ENCODE data around the gene TBL1X. TPM values are rescaled to one million over a fixed set of nuclear protein-coding genes. Genes with fewer than 3 reads are reported as not detected.

TBL1X gene
- total and polyA plus RNA-seq, 2 of the 4 experiments (the other 2 are of a cell fraction), result 16.2 to 20.8 TPM

- H2BK5ac ChIP-seq (ENCODE audit: low read depth, low read length, poor library complexity, severe bottlenecking), result no peak overlapping the region
- H3K27me3 ChIP-seq (ENCODE audit: control insufficient read depth, insufficient read depth, low read length), result no peaks in the 10 kb centered on the region
- H3K36me3 ChIP-seq (ENCODE audit: control insufficient read depth, insufficient read depth, low read length), result no peaks in the 10 kb centered on the region
- no TSS peak for BruUV-seq (replicated peaks)
- H3K4me1 ChIP-seq (ENCODE audit: control insufficient read depth, insufficient read depth, low read length), result peaks cover 4% of the 10 kb centered on the region; the same call in 1 of the 2 replicates
- no peak overlapping the region for H4K5ac ChIP-seq (ENCODE audit: low read depth, low read length)
- H3K4me3 ChIP-seq (ENCODE audit: insufficient read depth, low read depth, low read length), result no peak overlapping the region
- TF ChIP-seq, protein P1, sequence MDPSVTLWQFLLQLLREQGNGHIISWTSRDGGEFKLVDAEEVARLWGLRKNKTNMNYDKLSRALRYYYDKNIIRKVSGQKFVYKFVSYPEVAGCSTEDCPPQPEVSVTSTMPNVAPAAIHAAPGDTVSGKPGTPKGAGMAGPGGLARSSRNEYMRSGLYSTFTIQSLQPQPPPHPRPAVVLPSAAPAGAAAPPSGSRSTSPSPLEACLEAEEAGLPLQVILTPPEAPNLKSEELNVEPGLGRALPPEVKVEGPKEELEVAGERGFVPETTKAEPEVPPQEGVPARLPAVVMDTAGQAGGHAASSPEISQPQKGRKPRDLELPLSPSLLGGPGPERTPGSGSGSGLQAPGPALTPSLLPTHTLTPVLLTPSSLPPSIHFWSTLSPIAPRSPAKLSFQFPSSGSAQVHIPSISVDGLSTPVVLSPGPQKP (IDR thresholded peaks at IDR 0.05; ENCODE audit: borderline replicate concordance, low read depth, low read length), result no peak
- TF ChIP-seq RFX5 (IDR thresholded peaks at IDR 0.05; ENCODE audit: low read depth, low read length), result no peak
- no peak for TF ChIP-seq FOS (IDR thresholded peaks at IDR 0.05; ENCODE audit: low read depth, low read length)
- no peak for TF ChIP-seq USF2 (IDR thresholded peaks at IDR 0.05; ENCODE audit: low read depth, low read length)
- TF ChIP-seq, protein P2, sequence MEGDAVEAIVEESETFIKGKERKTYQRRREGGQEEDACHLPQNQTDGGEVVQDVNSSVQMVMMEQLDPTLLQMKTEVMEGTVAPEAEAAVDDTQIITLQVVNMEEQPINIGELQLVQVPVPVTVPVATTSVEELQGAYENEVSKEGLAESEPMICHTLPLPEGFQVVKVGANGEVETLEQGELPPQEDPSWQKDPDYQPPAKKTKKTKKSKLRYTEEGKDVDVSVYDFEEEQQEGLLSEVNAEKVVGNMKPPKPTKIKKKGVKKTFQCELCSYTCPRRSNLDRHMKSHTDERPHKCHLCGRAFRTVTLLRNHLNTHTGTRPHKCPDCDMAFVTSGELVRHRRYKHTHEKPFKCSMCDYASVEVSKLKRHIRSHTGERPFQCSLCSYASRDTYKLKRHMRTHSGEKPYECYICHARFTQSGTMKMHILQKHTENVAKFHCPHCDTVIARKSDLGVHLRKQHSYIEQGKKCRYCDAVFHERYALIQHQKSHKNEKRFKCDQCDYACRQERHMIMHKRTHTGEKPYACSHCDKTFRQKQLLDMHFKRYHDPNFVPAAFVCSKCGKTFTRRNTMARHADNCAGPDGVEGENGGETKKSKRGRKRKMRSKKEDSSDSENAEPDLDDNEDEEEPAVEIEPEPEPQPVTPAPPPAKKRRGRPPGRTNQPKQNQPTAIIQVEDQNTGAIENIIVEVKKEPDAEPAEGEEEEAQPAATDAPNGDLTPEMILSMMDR (conservative IDR thresholded peaks at IDR 0.05; ENCODE audit: low read depth, low read length), result no peak
- TF ChIP-seq RCOR1 (IDR thresholded peaks at IDR 0.05; ENCODE audit: insufficient replicate concordance, low read length), result no peak
- no peak for TF ChIP-seq RAD21 (IDR thresholded peaks at IDR 0.05; ENCODE audit: low read length)
- TF ChIP-seq MXI1 (IDR thresholded peaks at IDR 0.05; ENCODE audit: borderline replicate concordance, low read depth, low read length), result no peak
- no peak for TF ChIP-seq POLR2A (IDR thresholded peaks at IDR 0.05; ENCODE audit: low read depth, low read length)
- TF ChIP-seq NFE2L2 (IDR thresholded peaks at IDR 0.05; ENCODE audit: low read depth, low read length), result no peak
- no peak for TF ChIP-seq CEBPB (IDR thresholded peaks at IDR 0.05; ENCODE audit: low read depth, low read length)
- no peak for TF ChIP-seq BHLHE40 (IDR thresholded peaks at IDR 0.05; ENCODE audit: low read depth, low read length)
- no peak for TF ChIP-seq MAFK (IDR thresholded peaks at IDR 0.05; ENCODE audit: low read depth, low read length)
- no peak for TF ChIP-seq SMC3 (IDR thresholded peaks at IDR 0.05; ENCODE audit: low read depth, low read length)
- no peak for TF ChIP-seq MAZ (IDR thresholded peaks at IDR 0.05; ENCODE audit: borderline replicate concordance, low read depth, low read length)
- TF ChIP-seq CHD1 (IDR thresholded peaks at IDR 0.05; ENCODE audit: low read depth, low read length), result no peak
- intact Hi-C loops (cut with micrococcal nuclease), result no loop called here
- H3K4me2 ChIP-seq (ENCODE audit: low read depth, low read length), result no peak overlapping the region
- no peak overlapping the region for H2BK20ac ChIP-seq (ENCODE audit: low read depth, low read length)
- ChIA-PET POLR2A (ENCODE audit: unreplicated experiment) (no interaction called here), CTCF (no interaction called here)
- no peak overlapping the region for H3K23ac ChIP-seq (ENCODE audit: low read depth, low read length)
- no peak overlapping the region for H3K14ac ChIP-seq (replicated peaks; ENCODE audit: low read depth, low read length)
- H3K4ac ChIP-seq (ENCODE audit: low read depth, low read length), result no peak overlapping the region
- in situ Hi-C loops (cut with MboI; ENCODE audit: low sequenced_read_pairs), result no loop called here
- H2BK120ac ChIP-seq (ENCODE audit: low read depth, low read length), result no peak overlapping the region
- H4K20me1 ChIP-seq (ENCODE audit: insufficient read depth, low read length), result peaks cover 58% of the 10 kb centered on the region
- H4K8ac ChIP-seq (ENCODE audit: low read depth in 2 of 2, low read length in 2 of 2), result no peak overlapping the region
- dilution Hi-C loops (cut with HindIII; ENCODE audit: low sequenced_read_pairs, unreplicated experiment), result no loop called here
- H2AK5ac ChIP-seq (ENCODE audit: low read depth, low read length), result no peak overlapping the region
- H3K9me3 ChIP-seq (ENCODE audit: control insufficient read depth, insufficient read depth, low read length), result no peaks in the 10 kb centered on the region
- no peak overlapping the region for H2AK9ac ChIP-seq (replicated peaks; ENCODE audit: low read depth, low read length, poor library complexity)
- no peak for ATAC-seq (ENCODE audit: low read depth)
- no peak overlapping the region for H2BK15ac ChIP-seq (ENCODE audit: low read depth, low read length)
- no peak for DNase-seq
- H3K18ac ChIP-seq (ENCODE audit: low read depth, low read length), result no peak overlapping the region
- H2AFZ ChIP-seq (replicated peaks; ENCODE audit: low read length, poor library complexity), result no peak overlapping the region
- no peak overlapping the region for H3K27ac ChIP-seq (ENCODE audit: insufficient read depth, low read length)
- H4K91ac ChIP-seq (ENCODE audit: insufficient read depth, low read depth, low read length), result no peak overlapping the region
- WGBS, 2 experiments (ENCODE audit: extremely low coverage in 2 of 2, insufficient read length in 1 of 2), result 66% methylated on average over 2 of the region's 6 CpGs; no CpG with 5 or more reads in 1 of the 2 experiments
- H3K79me1 ChIP-seq (ENCODE audit: low read depth in 1 of 2, low read length in 2 of 2), result peaks cover 19 to 75% of the 10 kb centered on the region in 2 experiments
- peaks cover 4% of the 10 kb centered on the region; the same call in 1 of the 2 replicates for H3K9me1 ChIP-seq (ENCODE audit: insufficient read depth, low read length)
- H3K56ac ChIP-seq (ENCODE audit: extremely low read depth, insufficient read depth, low read length), result no peak overlapping the region
- H3K9ac ChIP-seq (ENCODE audit: low read depth, low read length), result no peak overlapping the region
Observed at GRCh38 chrX:9520217-9520590, 55.3 kb downstream of the TBL1X start.

All from IMR-90 (cell line).